BJ (cell line): ENCODE measurements around the gene DDX60. TPM values are rescaled to one million over a fixed set of nuclear protein-coding genes. Genes with fewer than 3 reads are reported as not detected.

ENCODE experiments used
- CTCF ChIA-PET: fragments of 350-600 bp; formaldehyde crosslinking; extraction: SDS; loops from one replicate; lab custom pipeline; 2021; ENCODE audit warnings: antibody characterized with exemption, inconsistent platforms; lab: Yijun Ruan, JAX
- POLR2A ChIA-PET: fragments of 300-600 bp; sonication (Branson Sonifier 250); formaldehyde crosslinking; extraction: SDS; loops from one replicate; lab custom pipeline; 2021; ENCODE audit warnings: antibody characterized with exemption; lab: Charles Lee
- DNase-seq: peaks from one replicate; pipeline ENCODE4 v3.0.0-alpha.2; 2011; ENCODE audit warnings: low read depth
- H3K27me3 ChIP-seq: 2 replicates; pipeline ENCODE4 v1.6.0; 2011; ENCODE audit warnings: low read length; ENCODE audit not compliant: control insufficient read depth, insufficient read depth
- H3K36me3 ChIP-seq: 2 replicates; pipeline ENCODE4 v1.5.1; 2011; ENCODE audit warnings: low read length; ENCODE audit not compliant: control insufficient read depth, insufficient read depth
- H3K4me3 ChIP-seq: 2 replicates; pipeline ENCODE4 v1.5.1; 2011; ENCODE audit warnings: low read depth, mild to moderate bottlenecking, control low read depth, low read length
- CTCF ChIP-seq: IDR thresholded peaks from 2 replicates; pipeline ENCODE4 v1.5.1; 2011; ENCODE audit warnings: low read depth, mild to moderate bottlenecking, control low read depth, inconsistent platforms, low read length, moderate library complexity; ENCODE audit not compliant: insufficient read depth
- polyA plus RNA-seq: library from polyadenylated mRNA; depleted of rRNA; stranded (reverse); fragments of >200 nt; gene quantifications from 2 replicates; pipeline ENCODE4 v1.2.3, GENCODE V29; 2011

Gene DDX60
- polyA plus RNA-seq, 1 experiment: 2.7 TPM

GRCh38 chr4:168273838-168274237 is 44.7 kb downstream of the DDX60 start:
- no peak for TF ChIP-seq CTCF
- ChIA-PET POLR2A (no interaction called here), CTCF (no interaction called here)
- Histone ChIP-seq H3K27me3 (no peaks in the 10 kb centered on the region), H3K4me3 (no peak overlapping the region), H3K36me3 (peaks cover 4% of the 10 kb centered on the region)
- no peak for DNase-seq

GRCh38 chr4:168272488-168272887 is 46.1 kb downstream of the DDX60 start:
- no peak for TF ChIP-seq CTCF
- CTCF ChIA-PET: no interaction called here
- DNase-seq: no peak

GRCh38 chr4:168269896-168270295 is 48.7 kb downstream of the DDX60 start:
- ChIA-PET POLR2A (no interaction called here), CTCF (no interaction called here)
- DNase-seq: no peak
- peaks cover 4% of the 10 kb centered on the region for H3K36me3 ChIP-seq
- no peaks in the 10 kb centered on the region for H3K27me3 ChIP-seq
- no peak for TF ChIP-seq CTCF
- H3K4me3 ChIP-seq: no peak overlapping the region

More at GRCh38 chr4:168272488-168272887, 46.1 kb downstream of the DDX60 start:
- Histone ChIP-seq H3K4me3 (no peak overlapping the region), H3K36me3 (peaks cover 4% of the 10 kb centered on the region), H3K27me3 (no peaks in the 10 kb centered on the region)
- POLR2A ChIA-PET: no interaction called here

- Histone ChIP-seq H3K36me3 (peaks cover 3% of the 10 kb centered on the region), H3K4me3 (no peak overlapping the region), H3K27me3 (no peaks in the 10 kb centered on the region)
- ChIA-PET POLR2A (no interaction called here), CTCF (interaction anchor here (0.6 to 1.0 kb wide), 2 partner anchors 9 to 1223 kb away, joined by 3 read pairs; no protein-coding TSS in a partner anchor)
- no peak for TF ChIP-seq CTCF
- no peak for DNase-seq
These were observed 53.2 kb downstream of the DDX60 start for GRCh38 chr4:168265327-168265726.

GRCh38 chr4:168264903-168265302 is 53.6 kb downstream of the DDX60 start:
- Histone ChIP-seq H3K36me3 (peaks cover 3% of the 10 kb centered on the region), H3K4me3 (no peak overlapping the region), H3K27me3 (no peaks in the 10 kb centered on the region)
- ChIA-PET POLR2A (no interaction called here), CTCF (no interaction called here)
- DNase-seq: no peak
- no peak for TF ChIP-seq CTCF
